Smooth muscle cell (in vitro differentiated cells): ENCODE measurements around the gene IQGAP3. TPM values are rescaled to one million over a fixed set of nuclear protein-coding genes. Genes with fewer than 3 reads are reported as not detected.

ENCODE experiments used
- DNase-seq: peaks from one replicate; lab custom pipeline; 2025; ENCODE audit not compliant: unreplicated experiment; lab: John Stamatoyannopoulos, UW
- H2AFZ ChIP-seq: fragments of 200-600 bp; sonication (generic); 2 replicates; pipeline ENCODE4 v1.6.0; 2016; ENCODE audit warnings: antibody characterized with exemption, low read depth, mild to moderate bottlenecking
- H3F3A ChIP-seq: fragments of 200-600 bp; sonication (generic); 2 replicates; pipeline ENCODE4 v1.6.0; 2017; ENCODE audit warnings: antibody characterized with exemption, low read depth
- H3K27ac ChIP-seq: fragments of 200-600 bp; sonication (generic); 2 replicates; pipeline ENCODE4 v1.5.1; 2016; ENCODE audit warnings: low read depth, mild to moderate bottlenecking
- H3K27me3 ChIP-seq: fragments of 200-600 bp; sonication (generic); 2 replicates; pipeline ENCODE4 v1.6.1; 2016; ENCODE audit warnings: low read depth, mild to moderate bottlenecking
- H3K36me3 ChIP-seq: fragments of 200-600 bp; sonication (generic); 2 replicates; pipeline ENCODE4 v1.5.1; 2016; ENCODE audit warnings: low read depth
- H3K4me1 ChIP-seq: fragments of 200-600 bp; sonication (generic); 2 replicates; pipeline ENCODE4 v1.5.1; 2016; ENCODE audit warnings: low read depth
- H3K4me2 ChIP-seq: fragments of 200-600 bp; sonication (generic); 2 replicates; pipeline ENCODE4 v1.6.0; 2016; ENCODE audit warnings: mild to moderate bottlenecking
- H3K4me3 ChIP-seq: fragments of 200-600 bp; sonication (generic); 2 replicates; pipeline ENCODE4 v1.5.1; 2016; ENCODE audit warnings: mild to moderate bottlenecking
- H3K79me2 ChIP-seq: fragments of 200-600 bp; sonication (generic); 2 replicates; pipeline ENCODE4 v1.6.0; 2016; ENCODE audit warnings: low read depth, mild to moderate bottlenecking
- H3K9ac ChIP-seq: fragments of 200-600 bp; sonication (generic); 2 replicates; pipeline ENCODE4 v1.6.0; 2016; ENCODE audit warnings: low read depth
- H3K9me3 ChIP-seq: fragments of 200-600 bp; sonication (generic); replicated peaks from 2 replicates; pipeline ENCODE4 v1.5.1; 2016; ENCODE audit warnings: low read depth
- H4K20me1 ChIP-seq: fragments of 200-600 bp; sonication (generic); 2 replicates; pipeline ENCODE4 v1.6.0; 2016; ENCODE audit warnings: low read depth
- WGBS: methylation state at CpG from one replicate; pipeline ENCODE4 v1.1.7; 2016; ENCODE audit warnings: low lambda C conversion rate; 5-methylcytosine and 5-hydroxymethylcytosine counted together
- polyA plus RNA-seq: library from polyadenylated mRNA; unstranded; fragments of >200 nt; fragmentation: Nextera tagmentation; extraction: Ambion mirVana; gene quantifications from 2 replicates; pipeline ENCODE4 v1.2.1, GENCODE V29; 2016
- total RNA-seq: library from RNA; depleted of rRNA; stranded (reverse); fragments of >200 nt; gene quantifications from 2 replicates; pipeline ENCODE4 v1.2.3, GENCODE V29; 2014
- TF ChIP-seq, protein P1 (sequence below): fragments of 200-600 bp; sonication (generic); IDR thresholded peaks from 2 replicates; pipeline ENCODE4 v1.5.1; 2017; ENCODE audit warnings: borderline replicate concordance, mild to moderate bottlenecking, antibody characterized with exemption; ENCODE audit not compliant: insufficient read depth, poor library complexity, severe bottlenecking

Gene IQGAP3
- total and polyA plus RNA-seq, 2 experiments from 2014 or later, result 2.6 to 2.9 TPM

DNA sequence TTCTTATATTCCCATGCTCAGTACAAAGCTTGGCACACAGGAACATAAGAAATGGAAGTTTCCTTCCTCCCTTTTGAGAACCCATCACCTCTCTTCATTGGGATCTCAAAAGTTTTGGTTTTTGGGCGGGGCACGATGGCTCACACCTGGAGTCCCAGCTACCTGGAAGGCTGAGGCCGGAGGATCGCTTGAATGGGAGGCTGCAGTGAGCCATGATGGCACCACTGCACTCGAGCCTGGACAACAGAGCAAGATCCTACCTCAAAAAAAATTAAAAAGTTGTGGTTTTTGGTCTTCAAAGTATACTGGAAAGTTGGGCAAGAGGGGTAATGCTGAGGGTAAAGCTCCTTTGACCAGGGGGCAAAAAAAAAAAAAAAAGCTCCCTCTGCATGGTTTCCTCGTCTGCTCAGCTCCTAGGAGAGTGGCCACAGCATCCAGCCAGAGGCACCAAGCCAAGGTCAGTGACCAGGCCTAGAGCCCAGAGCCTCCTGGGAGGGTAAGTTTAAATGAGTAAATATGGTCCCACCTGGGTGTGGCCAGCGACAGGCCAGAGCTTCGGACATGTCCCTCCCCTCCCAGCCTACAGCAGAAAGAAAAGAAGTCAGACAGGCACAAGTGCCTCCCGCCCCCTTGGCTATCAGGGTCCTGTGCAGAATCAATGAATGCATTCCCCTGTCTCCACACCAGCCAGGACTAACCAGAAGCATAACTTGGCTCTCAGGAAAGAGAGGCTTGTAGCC lies 76.8 kb downstream of the IQGAP3 start:
- Histone ChIP-seq H3K27ac (peak overlapping the region; percentile 42), H3K4me1 (peaks cover 54% of the 10 kb centered on the region), H3K79me2 (peaks cover 99% of the 10 kb centered on the region), H3K4me2 (peak overlapping the region; percentile 97), H3K9ac (no peak overlapping the region), H4K20me1 (peaks cover 99% of the 10 kb centered on the region), H3F3A (no peaks in the 10 kb centered on the region), H2AFZ (no peak overlapping the region), H3K4me3 (no peak overlapping the region), H3K27me3 (no peaks in the 10 kb centered on the region), H3K36me3 (no peaks in the 10 kb centered on the region), H3K9me3 (no peaks in the 10 kb centered on the region)
- DNase-seq, result no peak
- 84% methylated on average over 9 of the region's 9 CpGs for WGBS
- TF ChIP-seq, protein P1, sequence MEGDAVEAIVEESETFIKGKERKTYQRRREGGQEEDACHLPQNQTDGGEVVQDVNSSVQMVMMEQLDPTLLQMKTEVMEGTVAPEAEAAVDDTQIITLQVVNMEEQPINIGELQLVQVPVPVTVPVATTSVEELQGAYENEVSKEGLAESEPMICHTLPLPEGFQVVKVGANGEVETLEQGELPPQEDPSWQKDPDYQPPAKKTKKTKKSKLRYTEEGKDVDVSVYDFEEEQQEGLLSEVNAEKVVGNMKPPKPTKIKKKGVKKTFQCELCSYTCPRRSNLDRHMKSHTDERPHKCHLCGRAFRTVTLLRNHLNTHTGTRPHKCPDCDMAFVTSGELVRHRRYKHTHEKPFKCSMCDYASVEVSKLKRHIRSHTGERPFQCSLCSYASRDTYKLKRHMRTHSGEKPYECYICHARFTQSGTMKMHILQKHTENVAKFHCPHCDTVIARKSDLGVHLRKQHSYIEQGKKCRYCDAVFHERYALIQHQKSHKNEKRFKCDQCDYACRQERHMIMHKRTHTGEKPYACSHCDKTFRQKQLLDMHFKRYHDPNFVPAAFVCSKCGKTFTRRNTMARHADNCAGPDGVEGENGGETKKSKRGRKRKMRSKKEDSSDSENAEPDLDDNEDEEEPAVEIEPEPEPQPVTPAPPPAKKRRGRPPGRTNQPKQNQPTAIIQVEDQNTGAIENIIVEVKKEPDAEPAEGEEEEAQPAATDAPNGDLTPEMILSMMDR, result no peak

DNA sequence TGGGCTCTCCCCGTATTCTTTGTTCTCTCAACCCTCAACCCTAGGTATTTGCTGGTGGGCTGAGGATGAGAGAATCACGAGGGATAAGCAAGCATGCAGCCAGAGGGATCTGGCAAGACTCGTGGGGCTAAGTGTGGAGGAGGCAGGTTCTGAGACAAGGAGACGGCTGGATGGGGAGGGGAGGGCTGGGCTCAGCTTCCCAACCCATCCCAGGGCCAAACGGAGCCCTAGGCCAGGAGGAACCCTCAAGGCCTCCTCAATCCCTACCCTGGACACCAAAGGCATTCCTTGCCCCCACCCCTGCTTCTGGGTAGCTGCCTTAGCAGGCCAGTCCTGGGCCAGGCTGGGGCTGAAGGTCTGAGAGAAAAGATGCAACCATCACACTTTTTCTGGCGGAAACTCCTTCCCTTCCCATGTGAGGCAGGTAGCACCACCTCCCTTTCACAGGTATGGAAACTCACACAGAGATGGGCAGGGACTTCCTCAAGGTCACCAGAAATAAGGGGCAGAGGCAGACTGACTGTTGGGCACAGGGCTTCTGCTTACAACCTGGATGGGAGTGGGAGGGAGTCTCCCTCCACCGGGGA lies 78.0 kb downstream of the IQGAP3 start:
- Histone ChIP-seq H3F3A (no peaks in the 10 kb centered on the region), H3K4me3 (no peak overlapping the region), H3K4me2 (peak overlapping the region; percentile 31), H3K27me3 (no peaks in the 10 kb centered on the region), H3K9ac (no peak overlapping the region), H3K9me3 (no peaks in the 10 kb centered on the region), H3K36me3 (no peaks in the 10 kb centered on the region), H3K4me1 (peaks cover 65% of the 10 kb centered on the region), H4K20me1 (peaks cover 100% of the 10 kb centered on the region), H2AFZ (no peak overlapping the region), H3K79me2 (peaks cover 100% of the 10 kb centered on the region), H3K27ac (no peak overlapping the region)
- WGBS, result 61% methylated on average over 7 of the region's 7 CpGs
- DNase-seq, result no peak
- TF ChIP-seq, protein P1, result no peak

DNA sequence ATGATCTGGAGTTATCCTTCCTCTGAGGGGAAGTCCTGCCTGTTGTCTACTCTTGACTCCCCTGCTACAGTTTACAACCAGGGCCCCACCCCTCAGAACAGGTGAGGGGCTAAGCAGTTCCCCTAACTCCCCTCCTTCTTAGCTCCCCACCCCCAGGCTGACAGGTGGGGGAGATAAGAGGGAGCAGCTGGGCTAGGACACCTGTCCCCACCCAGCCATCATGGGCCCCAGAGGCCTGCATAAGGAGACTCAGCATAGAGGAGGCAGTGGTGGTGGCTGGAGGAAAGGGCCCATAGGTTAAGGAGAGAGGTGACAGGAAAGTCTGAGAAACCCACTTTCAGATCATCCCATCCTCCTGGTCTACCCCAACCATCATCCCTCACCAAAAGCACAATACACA lies 78.6 kb downstream of the IQGAP3 start:
- Histone ChIP-seq H3K4me3 (no peak overlapping the region), H3K36me3 (no peaks in the 10 kb centered on the region), H3K9ac (no peak overlapping the region), H4K20me1 (peaks cover 100% of the 10 kb centered on the region), H3K27ac (no peak overlapping the region), H3K9me3 (no peaks in the 10 kb centered on the region), H3K79me2 (peaks cover 100% of the 10 kb centered on the region), H3F3A (no peaks in the 10 kb centered on the region), H2AFZ (no peak overlapping the region), H3K4me1 (peaks cover 69% of the 10 kb centered on the region), H3K27me3 (no peaks in the 10 kb centered on the region), H3K4me2 (no peak overlapping the region)
- TF ChIP-seq, protein P1, result no peak
- no peak for DNase-seq
